HG03135 (cell line): ENCODE results near the gene MLYCD.

Experiments used
- ATAC-seq: cut with Tn5 transposase; IDR thresholded peaks from one replicate; pipeline ENCODE4 v1.9.1; 2021; ENCODE audit warnings: mild to moderate bottlenecking, moderate library complexity; ENCODE audit not compliant: unreplicated experiment

MLYCD gene

DNA sequence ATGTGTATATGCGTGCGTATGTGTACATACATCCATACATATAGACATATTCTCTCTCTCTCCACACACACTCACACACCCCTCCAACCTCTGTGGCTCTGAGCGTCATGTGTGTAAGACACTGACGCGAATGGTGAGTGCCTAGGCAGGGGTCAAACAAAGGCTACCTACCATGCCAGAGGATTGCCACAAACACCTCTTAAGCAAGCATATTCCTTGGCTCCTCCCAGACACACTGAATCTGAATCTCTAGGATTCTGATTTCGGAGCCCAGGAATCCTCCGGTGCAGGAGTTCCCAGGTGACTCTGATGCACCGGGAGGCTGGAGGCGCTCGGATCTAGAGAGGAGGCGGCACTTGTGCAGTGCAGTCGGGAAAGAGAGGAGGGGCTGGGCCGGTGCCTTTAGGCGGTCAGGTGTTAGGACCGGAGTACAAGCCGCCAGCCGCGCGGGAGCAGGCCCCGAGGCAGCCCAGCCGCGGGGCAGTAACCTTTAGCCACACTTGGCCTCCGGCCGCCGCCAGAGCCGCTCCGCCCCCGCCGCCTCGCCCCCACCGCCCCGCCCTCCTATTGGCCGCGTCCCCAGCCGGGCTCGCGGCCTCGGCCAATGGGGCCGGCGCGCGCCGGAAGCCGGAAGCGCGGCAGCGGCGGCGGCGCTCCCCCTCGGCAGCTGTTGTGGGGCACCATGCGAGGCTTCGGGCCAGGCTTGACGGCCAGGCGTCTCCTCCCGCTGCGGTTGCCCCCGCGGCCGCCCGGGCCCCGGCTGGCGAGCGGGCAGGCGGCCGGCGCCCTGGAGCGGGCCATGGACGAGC, at the start of gene MLYCD:
Gene MLYCD, plus strand, starts transcription at position 653 of the 809 bp plus-strand sequence. Its CDS starts 30 bp downstream, at position 683.
- ATAC-seq = peak; percentile 89

DNA sequence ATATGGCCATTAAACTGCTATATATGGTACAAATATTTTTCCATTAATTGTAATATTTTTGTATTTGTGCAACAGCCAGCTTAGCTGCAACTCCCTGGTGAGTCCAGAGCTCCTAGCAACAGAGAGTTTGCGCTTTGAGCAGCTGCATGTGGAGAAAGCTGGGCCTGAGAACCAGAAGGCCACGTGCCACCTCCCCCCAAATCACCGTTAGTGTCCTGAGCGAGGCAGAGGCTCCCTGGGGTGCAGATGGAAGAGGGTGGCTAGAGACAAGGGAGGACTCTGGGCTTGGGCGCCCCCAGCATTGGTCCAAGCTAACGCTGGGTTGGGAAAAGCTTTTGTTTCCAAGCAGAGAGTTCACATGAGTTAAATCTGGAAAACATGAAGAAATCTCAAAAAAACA, 49.5 kb upstream of the MLYCD start:
- no peak for ATAC-seq

DNA sequence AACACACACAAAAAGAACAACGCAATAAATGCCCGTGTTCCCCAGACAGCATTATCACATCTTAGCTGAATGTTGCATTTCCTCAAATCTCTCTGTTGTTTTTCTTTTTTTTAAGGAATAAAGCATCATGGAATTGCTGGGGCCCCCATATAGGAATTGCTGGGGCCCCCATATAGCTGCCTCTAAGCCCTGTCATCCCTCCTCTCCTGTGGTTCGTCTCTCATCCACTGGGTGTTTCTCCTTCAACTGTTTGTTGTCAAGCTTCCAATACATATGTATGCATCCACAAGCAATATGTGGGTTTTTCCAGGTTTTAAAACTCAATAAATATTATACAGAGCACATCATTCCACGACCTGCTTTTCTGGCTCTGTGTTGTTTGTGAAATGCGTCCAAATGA, 48.0 kb upstream of the MLYCD start:
- no peak for ATAC-seq

DNA sequence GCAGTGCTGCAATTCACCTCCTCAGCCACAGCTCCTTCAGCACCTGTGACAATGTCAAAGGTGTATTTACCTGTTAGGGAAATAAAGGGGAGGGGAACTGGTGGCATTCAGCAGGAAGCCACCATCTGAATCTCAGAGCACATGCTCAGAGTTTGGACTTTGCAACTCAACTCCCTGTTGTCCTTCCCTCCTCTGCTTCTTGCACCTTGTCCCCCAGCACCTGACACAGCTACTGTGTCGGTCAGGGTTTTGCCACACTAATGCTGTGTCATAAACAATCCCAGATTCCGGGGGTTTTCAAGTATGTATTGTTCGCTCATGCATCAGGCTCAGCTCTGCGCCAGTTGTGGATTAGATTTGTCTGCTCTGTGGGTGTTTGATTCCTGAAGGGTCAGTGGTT, 47.4 kb upstream of the MLYCD start:
- no peak for ATAC-seq

DNA sequence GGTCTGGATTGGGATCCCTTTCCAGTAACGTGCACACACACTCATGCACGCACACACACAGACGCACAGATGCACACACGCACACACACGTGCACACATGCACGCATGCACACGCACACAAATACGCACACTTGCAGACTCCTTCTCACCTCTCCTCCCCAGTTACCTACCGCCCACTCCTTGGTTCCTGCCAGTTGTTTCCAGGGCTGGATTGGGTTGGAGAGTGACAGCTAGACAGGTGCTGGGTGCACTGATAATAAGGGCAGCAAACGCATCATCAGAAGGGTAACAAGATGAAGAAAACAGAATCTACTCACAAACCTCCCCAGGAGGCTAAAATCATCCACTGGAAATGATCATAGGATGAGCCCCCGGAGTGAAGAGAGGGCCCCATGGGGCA, 46.1 kb upstream of the MLYCD start:
- ATAC-seq = no peak

DNA sequence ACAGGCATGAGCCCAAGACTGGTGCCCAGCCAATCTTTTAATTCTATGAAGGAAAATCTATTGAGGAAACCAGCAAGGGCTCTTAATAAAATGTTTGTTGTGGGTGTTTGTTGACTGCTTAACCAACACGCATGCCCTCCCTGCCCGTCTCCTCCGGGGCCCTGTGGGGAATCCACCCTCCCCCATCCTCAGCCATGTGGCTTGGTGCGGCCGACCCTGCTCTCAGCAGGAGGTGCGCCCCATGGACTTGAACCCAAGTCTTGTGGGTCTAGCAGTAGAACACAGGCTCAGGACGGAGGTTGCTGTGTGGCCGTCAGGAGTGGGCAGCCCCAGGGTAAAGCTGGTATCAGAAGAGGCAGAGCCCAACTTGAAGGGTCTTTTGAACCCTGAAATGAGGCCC, 45.1 kb upstream of the MLYCD start:
- ATAC-seq = no peak

DNA sequence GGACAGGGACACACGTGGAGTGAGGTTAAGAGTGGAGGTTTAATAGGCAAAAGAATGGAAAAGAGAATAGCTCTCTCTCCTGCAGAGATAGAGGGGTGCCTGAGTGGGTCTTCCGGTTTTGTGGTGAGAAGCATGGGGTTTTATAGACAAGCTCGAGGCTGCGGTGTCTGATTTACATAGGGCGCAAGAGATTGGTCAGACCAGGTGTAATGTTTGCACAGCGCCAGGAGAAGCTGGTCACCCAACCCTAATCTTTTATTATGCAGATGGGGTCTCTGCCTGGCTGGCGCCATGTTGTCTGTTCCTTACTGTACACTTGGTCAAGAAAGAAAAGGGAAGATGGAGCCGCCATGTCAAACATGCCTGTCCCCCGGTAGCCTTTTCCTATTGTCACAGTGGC, 44.5 kb upstream of the MLYCD start:
- no peak for ATAC-seq

DNA sequence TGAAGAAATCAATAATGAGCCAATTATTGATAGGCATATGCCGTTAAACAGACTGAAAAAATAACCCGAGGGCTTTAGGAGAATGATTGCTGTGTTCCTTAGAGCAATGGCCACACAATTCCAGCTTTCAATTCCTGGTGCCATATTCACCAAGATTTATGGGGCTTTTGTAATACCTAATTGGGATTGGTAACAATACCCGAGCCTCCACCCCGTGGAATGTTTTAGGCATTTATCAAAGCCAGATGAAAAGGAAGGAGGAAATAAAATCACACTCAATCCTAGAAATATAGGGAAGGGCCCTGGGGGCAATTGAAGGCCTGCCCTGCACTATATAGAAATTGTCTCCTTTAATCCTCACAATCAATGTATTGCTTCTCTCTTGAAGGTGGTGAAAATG, 42.1 kb upstream of the MLYCD start:
- ATAC-seq = no peak

DNA sequence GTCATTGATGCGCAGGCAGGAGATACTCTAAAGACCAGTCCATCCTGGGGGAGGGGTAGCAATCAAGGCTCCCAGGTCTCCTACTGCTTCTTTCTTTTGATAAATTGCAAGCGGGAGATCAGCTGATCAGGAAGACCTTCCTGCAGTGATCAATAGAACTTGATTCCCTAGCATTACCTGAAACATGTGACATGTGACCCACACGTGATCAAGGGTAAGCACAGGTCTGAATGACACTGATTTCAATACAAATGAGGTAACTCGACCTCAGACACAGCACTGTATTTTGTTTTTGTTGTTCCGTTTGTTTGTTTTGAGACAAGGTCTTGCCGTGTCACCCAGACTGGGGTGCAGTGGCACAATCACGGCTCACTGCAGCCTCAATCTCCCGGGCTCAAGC, 39.6 kb upstream of the MLYCD start:
- no peak for ATAC-seq

DNA sequence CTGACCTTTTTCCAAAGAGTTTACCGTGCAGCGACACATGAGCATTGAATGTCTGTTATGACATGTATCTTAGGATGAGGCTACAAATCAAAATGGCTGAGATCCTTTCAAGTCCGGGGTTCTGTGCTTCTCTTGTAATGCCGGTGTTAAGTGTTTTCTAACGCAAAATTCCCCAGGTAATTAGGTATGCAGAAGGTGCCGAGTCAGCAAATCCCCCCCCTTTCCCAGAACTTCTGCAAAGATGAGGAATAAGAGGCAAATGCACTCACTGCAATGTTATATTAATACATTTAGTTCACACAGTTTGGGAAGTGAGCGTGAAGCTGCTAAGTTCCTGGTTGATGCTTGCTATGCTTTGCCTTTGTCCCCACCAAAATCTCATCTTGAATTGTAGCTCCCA, 36.3 kb upstream of the MLYCD start:
- no peak for ATAC-seq

DNA sequence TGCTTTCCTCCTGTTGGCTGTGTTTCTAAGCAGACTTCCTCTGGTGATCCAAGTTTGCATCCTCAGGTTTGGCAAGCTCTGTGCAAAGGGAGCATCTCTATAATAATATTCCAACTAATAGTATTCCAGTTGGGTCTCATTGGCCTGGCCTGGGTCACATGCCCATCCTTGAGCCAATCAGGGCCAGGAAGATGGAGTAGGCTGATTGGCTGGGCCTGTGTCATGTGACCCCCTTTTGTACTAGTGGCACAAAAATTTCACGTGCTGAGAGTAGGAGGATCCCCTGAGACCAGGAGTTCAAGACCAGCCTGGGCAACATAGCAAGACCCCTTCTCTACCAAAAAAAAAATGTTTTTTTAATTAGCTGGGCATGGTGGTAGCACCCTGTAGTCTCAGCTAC, 35.2 kb upstream of the MLYCD start:
- ATAC-seq = no peak

DNA sequence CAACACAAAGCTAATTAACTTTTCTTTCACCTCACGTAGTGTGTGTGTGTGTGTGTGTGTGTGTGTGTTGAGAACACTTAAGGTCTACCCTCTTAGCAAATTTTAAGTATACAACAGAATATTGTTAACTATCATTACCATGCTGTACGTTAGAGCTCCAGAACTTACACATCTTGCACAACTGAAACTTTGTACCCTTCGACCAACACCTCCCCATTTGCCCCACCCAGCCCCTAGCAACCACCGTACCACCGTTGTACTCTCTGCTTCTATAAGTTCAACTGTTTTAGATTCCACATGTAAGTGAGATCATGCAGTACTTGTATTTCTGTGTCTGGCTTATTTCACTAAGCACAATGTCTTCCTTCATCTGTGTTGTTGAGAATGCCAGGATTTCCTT, 28.1 kb upstream of the MLYCD start:
- ATAC-seq = no peak

DNA sequence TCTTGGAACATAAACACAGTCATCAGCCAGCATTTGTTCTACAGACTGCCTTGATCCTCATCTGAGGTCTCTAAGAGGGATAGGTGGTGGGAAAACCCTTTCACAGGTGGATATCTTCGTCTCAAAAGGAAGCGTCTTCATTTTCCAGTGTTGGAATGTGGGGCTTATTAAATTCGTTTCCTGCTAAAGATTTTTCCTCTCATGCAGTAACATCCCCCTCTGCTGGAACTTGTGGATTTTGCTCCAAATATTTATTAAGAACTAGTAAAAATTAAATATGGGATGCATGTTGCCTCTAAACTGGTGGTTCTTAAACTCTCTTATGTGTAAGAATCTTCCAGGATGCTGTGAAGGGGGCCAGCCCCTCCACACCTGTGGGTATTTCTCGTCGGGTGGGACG, 20.1 kb upstream of the MLYCD start:
- ATAC-seq = no peak

DNA sequence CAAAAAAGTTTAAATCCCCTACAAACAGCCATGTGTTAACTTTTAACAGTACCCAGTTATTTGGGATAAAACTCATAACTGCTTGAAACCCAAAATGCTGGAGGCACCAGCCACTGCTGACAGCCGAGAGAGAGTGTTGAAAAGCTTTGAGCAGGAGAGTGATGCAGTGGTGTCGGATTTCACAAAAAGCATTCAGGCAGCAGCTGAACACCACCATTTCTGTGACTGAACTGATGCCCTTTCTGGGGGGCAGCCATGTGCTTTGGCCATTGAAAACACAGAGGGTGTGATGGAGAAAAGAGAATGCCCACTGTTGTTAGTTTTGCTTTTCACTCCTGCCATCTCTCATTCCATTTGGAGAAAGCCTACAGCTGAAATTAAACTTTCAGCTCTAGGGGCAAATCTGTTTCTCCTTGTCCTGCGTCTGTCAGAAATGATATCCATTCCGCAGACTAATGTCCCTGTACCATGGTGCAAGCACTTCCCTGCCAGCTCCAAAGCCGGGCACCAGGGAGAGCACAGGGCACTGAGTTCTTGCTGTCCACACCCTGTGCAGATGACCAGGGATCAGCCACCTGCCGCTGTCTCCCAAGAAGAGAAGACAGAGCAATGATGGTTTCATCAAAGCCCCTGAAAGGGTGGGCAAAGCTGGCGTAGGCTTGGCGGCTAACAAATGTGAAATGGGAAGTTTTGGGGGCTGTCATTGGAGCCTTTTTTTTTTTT, 16.6 kb upstream of the MLYCD start:
- ATAC-seq = no peak

DNA sequence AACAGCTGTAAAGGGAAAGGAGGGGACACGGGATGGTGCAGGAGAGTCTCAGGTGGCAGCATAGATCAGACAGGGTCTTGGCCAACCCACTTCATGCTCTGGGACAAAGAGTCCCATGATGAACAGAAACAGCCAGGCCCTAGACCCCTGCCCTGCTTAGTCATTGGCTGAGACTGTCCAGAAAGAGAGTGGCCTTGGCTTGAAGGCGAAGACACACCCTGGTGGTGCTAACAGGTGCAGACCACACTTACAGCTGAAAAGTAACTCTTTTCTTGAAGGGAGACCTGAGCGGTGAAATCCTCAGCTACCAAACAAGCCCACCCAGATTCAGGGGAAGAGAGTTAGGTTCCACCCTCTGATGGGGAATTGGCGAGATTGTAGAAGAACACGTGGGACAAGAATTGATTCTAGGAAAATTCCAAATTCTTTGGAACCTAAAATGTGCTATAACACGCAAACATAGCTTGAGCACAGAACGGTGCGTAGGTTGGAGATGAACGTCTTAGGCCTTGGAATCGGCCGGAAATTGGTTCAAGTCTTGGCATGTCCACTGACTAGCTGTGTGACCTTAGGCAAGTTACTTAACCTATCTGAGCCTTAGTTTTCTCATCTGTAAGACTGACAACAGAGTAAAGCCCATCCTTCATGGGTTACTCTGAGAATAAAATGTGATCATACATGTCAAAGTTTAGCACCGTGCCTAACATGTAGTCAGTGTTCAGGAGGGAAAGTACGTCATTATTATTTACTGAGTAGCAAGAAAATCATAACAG, 12.5 kb upstream of the MLYCD start:
- ATAC-seq = no peak

DNA sequence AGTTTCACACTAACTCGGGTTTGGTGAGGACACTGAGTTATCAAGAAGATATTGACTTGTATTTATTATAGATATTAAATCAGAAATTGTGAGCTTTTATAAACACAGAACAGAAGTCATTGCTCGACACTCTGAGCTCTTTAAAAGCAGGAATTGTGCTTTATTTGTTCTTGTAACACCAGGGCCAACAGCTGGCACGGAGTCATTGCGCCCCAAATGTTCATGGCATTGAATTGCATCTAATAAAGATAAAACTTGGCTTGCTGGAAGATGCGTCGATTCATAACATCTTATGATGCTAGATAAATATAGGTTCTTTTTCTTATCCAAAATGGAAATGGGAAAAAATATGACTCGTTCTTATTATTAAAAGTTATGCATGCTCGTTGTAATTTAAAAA, 11.8 kb upstream of the MLYCD start:
- no peak for ATAC-seq

DNA sequence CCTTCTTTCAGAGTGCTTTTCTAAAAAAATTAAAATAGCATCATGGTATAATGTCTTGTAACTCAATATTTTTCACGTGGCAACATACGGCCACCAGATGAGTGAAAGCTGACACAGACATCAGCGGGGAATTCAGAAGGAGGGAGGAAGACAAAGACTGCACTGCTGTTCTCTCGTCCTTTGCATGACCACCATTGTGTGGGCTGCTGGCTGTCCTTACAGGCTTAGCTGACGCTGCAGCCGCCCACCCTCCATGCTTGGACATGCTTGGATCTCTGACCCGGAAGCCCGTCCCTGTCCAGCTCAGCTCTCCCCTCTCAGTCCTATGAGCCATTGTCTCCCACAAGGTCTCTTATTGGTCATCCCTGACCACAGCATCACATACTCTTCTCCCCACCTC, 11.4 kb upstream of the MLYCD start:
- no peak for ATAC-seq

DNA sequence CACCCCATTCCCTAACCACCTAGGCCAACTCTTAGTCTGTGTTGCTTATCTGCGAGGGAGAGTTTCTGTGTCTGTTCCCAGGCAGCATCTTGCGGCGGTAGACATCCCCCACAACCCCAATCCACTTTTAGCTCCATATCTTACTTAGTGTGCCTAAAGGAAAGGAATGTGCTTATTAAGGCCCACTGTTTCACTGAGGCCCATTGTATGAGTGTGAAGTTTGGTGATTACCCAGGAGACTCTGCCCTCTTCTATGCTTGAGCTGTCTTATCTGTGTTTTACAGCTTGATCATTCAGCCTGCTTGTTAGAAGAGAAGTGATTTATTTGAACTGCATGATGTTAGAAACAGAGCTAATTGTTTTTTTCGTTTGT, 10.3 kb upstream of the MLYCD start:
- ATAC-seq = no peak

DNA sequence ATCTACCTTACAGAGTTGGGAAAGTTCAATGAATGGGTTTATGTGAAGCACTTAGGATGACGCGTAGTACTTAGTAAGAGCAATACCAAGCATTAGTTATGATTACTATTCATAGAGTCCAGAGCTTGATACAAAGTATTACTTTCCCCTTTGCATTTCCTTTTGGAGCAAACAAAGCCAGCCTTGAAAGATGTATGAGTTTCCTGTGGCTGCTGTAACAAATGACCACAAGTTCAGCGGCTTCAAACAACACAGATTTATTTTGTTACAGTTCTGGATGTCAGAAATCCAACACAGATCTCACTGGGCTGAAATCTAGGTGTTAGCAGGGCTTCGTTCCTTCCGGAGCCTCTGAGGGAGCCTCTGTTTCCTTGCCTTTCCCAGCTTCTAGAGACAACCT, 8.6 kb upstream of the MLYCD start:
- no peak for ATAC-seq

DNA sequence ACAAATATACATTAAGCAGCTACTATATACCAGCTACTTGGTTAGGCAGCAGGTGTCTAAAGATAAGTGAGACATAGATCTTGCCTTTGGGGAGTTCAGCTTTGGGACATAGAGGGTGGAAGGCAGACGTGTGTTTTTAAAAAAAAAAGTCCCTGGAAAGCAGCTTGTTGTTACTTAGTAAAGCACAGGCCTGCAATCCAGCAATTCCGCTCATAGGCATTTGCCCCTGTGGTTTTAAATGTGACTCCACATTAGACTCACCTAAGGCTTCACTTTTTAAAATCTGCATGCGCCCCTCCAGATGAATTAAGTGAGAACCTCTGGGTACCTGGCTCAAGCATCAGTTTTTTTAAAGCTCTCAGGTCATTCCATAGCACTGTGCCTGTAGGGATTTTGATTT, 7.2 kb upstream of the MLYCD start:
- no peak for ATAC-seq

DNA sequence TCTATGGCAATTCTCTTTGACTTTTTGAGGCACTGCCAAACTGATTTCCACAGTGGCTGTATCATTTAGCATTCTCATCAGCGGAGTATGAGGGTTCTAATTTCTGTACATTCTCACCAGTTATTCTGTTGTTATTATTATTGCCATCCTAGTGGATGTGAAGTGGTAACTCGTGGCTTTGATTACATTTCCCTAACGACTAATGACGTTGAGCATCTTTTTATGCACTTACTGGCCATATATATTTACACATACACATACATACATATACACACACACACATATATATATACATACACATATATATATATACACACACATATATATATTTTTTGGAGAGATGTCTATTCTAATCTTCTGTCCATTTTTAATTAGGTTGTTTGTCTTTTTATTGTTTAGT, 3.7 kb upstream of the MLYCD start:
- ATAC-seq = no peak

DNA sequence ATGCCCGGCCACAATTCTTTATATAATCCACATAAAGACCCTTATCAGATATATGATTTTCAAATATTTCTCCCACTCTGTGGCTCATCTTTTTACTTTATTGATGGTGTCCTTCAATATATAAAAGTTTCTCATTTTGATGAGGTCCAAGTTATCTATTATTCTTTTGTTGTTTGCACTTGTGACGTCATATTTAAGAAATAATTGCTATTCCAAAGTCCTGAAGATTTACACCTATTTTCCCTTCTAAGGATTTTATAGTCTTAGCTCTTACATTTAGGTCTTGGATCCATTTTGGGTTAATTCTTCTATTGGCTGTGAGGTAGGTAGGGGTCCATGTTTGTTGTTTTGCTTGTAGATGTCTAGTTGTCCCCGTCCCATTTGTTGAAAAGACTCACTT, 3.0 kb upstream of the MLYCD start:
- ATAC-seq = no peak
